B cell (primary cell): ENCODE measurements around the gene NATD1. TPM values are rescaled to one million over a fixed set of nuclear protein-coding genes. Genes with fewer than 3 reads are reported as not detected.

Source experiments
- ATAC-seq: fragments of 200-7000 bp; cut with Tn5 transposase; one replicate; pipeline ENCODE4 v1.10.0; 2021; ENCODE audit warnings: low read depth, mild to moderate bottlenecking, moderate number of reproducible peaks, moderate library complexity
- CTCF ChIA-PET: fragments of 350-600 bp; sonication (Branson Sonifier 250); formaldehyde crosslinking; loops from one replicate; lab custom pipeline; 2021; ENCODE audit warnings: antibody characterized with exemption, inconsistent platforms; lab: Charles Lee
- POLR2A ChIA-PET: fragments of 350-600 bp; sonication (Branson Sonifier 250); formaldehyde crosslinking; loops from one replicate; lab custom pipeline; 2021; ENCODE audit warnings: antibody characterized with exemption; lab: Charles Lee
- DNase-seq: peaks from one replicate; pipeline ENCODE4 v3.0.0; 2013
- H2AFZ ChIP-seq: 2 replicates; pipeline ENCODE4 v1.6.1; 2012; ENCODE audit warnings: mild to moderate bottlenecking, low read depth, low read length; ENCODE audit not compliant: insufficient read depth, poor library complexity, severe bottlenecking
- H3K27ac ChIP-seq, 2 donors: 1 replicate in 1 of 2; 2 replicates in 1 of 2; pipeline ENCODE4 v1.5.1; 2012 to 2013; ENCODE audit warnings: low read length in 2 of 2, mild to moderate bottlenecking in 2 of 2, moderate library complexity in 1 of 2
- H3K27me3 ChIP-seq, 4 experiments: fragments of 200-600 bp in 1 of 4; sonication (generic) in 1 of 4; replicated peaks in 1 of 4; 1 replicate in 2 of 4; 2 replicates in 2 of 4; pipeline versions ENCODE4 v1.6.1 to v1.7.0; 2013 to 2016; ENCODE audit warnings: low read length in 3 of 4, mild to moderate bottlenecking in 2 of 4, mixed read lengths in 1 of 4, moderate library complexity in 1 of 4; ENCODE audit not compliant: insufficient read depth in 4 of 4, control insufficient read depth in 3 of 4; ENCODE audit errors: control extremely low read depth in 1 of 4
- H3K36me3 ChIP-seq, 2 experiments: replicated peaks in 1 of 2; 1 replicate in 1 of 2; 2 replicates in 1 of 2; pipeline versions ENCODE4 v1.6.1 to v1.7.1; 2013; ENCODE audit warnings: low read length in 1 of 2; ENCODE audit not compliant: insufficient read depth in 2 of 2, control insufficient read depth in 1 of 2; ENCODE audit errors: control extremely low read depth in 1 of 2, extremely low read depth in 1 of 2
- H3K4me1 ChIP-seq, 2 donors: fragments of 200-600 bp in 1 of 2; sonication (generic) in 1 of 2; 1 replicate in 1 of 2; 2 replicates in 1 of 2; pipeline versions ENCODE4 v1.5.1 to v1.6.1; 2013 to 2017; ENCODE audit warnings: low read length in 2 of 2; ENCODE audit not compliant: control insufficient read depth in 2 of 2, insufficient read depth in 2 of 2
- H3K4me2 ChIP-seq: replicated peaks from 2 replicates; pipeline ENCODE3; 2012; ENCODE audit warnings: mild to moderate bottlenecking, low read depth, low read length; ENCODE audit not compliant: poor library complexity, severe bottlenecking
- H3K4me3 ChIP-seq, 5 experiments: fragments of 200-600 bp in 1 of 5; sonication (generic) in 1 of 5; 1 replicate in 3 of 5; 2 replicates in 2 of 5; pipeline versions ENCODE4 v1.5.1 to v1.7.0; 2011 to 2016; ENCODE audit warnings: low read length in 4 of 5, mild to moderate bottlenecking in 4 of 5, low read depth in 2 of 5, control low read depth in 1 of 5, moderate library complexity in 1 of 5; ENCODE audit not compliant: insufficient read depth in 1 of 5; ENCODE audit errors: control extremely low read depth in 1 of 5, extremely low read depth in 1 of 5
- H3K79me2 ChIP-seq: fragments of 200-600 bp; sonication (generic); one replicate; pipeline ENCODE4 v1.6.0; 2016; ENCODE audit warnings: low read length; ENCODE audit not compliant: control insufficient read depth, insufficient read depth
- H3K9ac ChIP-seq: fragments of 200-600 bp; sonication (generic); 2 replicates; pipeline ENCODE4 v1.6.1; 2017; ENCODE audit warnings: mild to moderate bottlenecking, low read length, moderate library complexity
- H3K9me3 ChIP-seq, 3 donors: one replicate each; pipeline versions ENCODE4 v1.6.1 to v1.7.1; 2013; ENCODE audit warnings: low read length in 2 of 3; ENCODE audit not compliant: control insufficient read depth in 2 of 3, insufficient read depth in 1 of 3; ENCODE audit errors: control extremely low read depth in 1 of 3
- H4K20me1 ChIP-seq: 2 replicates; pipeline ENCODE4 v1.6.0; 2012; ENCODE audit warnings: mild to moderate bottlenecking, low read length; ENCODE audit not compliant: insufficient read depth, control insufficient read depth, poor library complexity, severe bottlenecking
- H3K27ac Mint-ChIP-seq: one replicate; pipeline ENCODE4 v1.8.0; 2021; ENCODE audit warnings: mixed read lengths
- H3K27me3 Mint-ChIP-seq: one replicate; pipeline ENCODE4 v1.8.0; 2021; ENCODE audit warnings: mixed read lengths
- H3K4me1 Mint-ChIP-seq: one replicate; pipeline ENCODE4 v1.8.0; 2021; ENCODE audit warnings: mixed read lengths
- H3K4me3 Mint-ChIP-seq: one replicate; pipeline ENCODE4 v1.8.0; 2021; ENCODE audit warnings: mixed read lengths
- H3K9me3 Mint-ChIP-seq: one replicate; pipeline ENCODE4 v1.8.0; 2022; ENCODE audit warnings: mixed read lengths; ENCODE audit not compliant: insufficient read depth
- CTCF ChIP-seq: fragments of 200-600 bp; IDR thresholded peaks from one replicate; pipeline ENCODE4 v1.8.0; 2022; ENCODE audit warnings: antibody characterized with exemption, mild to moderate bottlenecking
- EZH2 ChIP-seq: IDR thresholded peaks from 2 replicates; pipeline ENCODE4 v1.6.1; 2012; ENCODE audit warnings: borderline replicate concordance, low read depth, mild to moderate bottlenecking, moderate library complexity, low read length; ENCODE audit not compliant: insufficient read depth, poor library complexity, severe bottlenecking
- WGBS: methylation state at CpG from one replicate; pipeline ENCODE4 v1.1.5; 2013; ENCODE audit warnings: missing lambda C conversion rate; ENCODE audit not compliant: insufficient coverage; 5-methylcytosine and 5-hydroxymethylcytosine counted together
- intact Hi-C: fragments of 100-400 bp; cut with micrococcal nuclease; formaldehyde crosslinking; loops from one replicate; pipeline ENCODE4 v1.10.0; 2022
- polyA plus RNA-seq: library from polyadenylated mRNA; depleted of rRNA; stranded (reverse); fragments of >200 nt; gene quantifications from 2 replicates; pipeline ENCODE4 v1.2.3, GENCODE V29; 2012
- total RNA-seq, 2 donors: library from RNA; stranded (reverse); fragments of 120-200 nt in 1 of 2; gene quantifications; 1 replicate in 1 of 2; 2 replicates in 1 of 2; pipeline versions ENCODE4 v1.2.3 to v1.2.4, GENCODE V29; 2013 to 2022

The NATD1 gene
- total and polyA plus RNA-seq, 2 donors (not counting 1 experiment from before 2014, with no cell fraction given), result 2.0 to 6.7 TPM

- H3K27me3 Mint-ChIP-seq, result no peaks in the 10 kb centered on the region
- H3K27ac Mint-ChIP-seq, result no peak overlapping the region
- H4K20me1 ChIP-seq, result peaks cover 64% of the 10 kb centered on the region
- no peak overlapping the region for H3K4me3 Mint-ChIP-seq
- no peak overlapping the region for H3K27ac ChIP-seq
- no peaks in the 10 kb centered on the region for H3K9me3 ChIP-seq
- H3K27me3 ChIP-seq, result no peaks in the 10 kb centered on the region
- H3K9ac ChIP-seq, result no peak overlapping the region
- no peak for TF ChIP-seq EZH2
- no peak for TF ChIP-seq CTCF
- WGBS, result 96% methylated on average over 20 of the region's 20 CpGs
- H3K79me2 ChIP-seq, result peaks cover 42% of the 10 kb centered on the region
- POLR2A ChIA-PET, result no interaction called here
- CTCF ChIA-PET, result no interaction called here
- DNase-seq (no peak), ATAC-seq (no peak)
- no peaks in the 10 kb centered on the region for H3K9me3 Mint-ChIP-seq
- H3K4me1 Mint-ChIP-seq, result peaks cover 28% of the 10 kb centered on the region
- H3K4me2 ChIP-seq, result no peak overlapping the region
- H3K4me1 ChIP-seq, result peaks cover 6 to 15% of the 10 kb centered on the region in 2 donors
- no peak overlapping the region for H2AFZ ChIP-seq
- no peak overlapping the region for H3K4me3 ChIP-seq
- peaks cover 1 to 16% of the 10 kb centered on the region in 2 experiments for H3K36me3 ChIP-seq
- intact Hi-C loops, result no loop called here
These were observed 54.8 kb downstream of the NATD1 start for GRCh38 chr17:21198411-21198810.

GRCh38 chr17:21196126-21196525, 57.1 kb downstream of the NATD1 start:
- DNase-seq, result no peak
- Mint-ChIP-seq H3K27ac (no peak overlapping the region), H3K9me3 (no peaks in the 10 kb centered on the region), H3K27me3 (no peaks in the 10 kb centered on the region), H3K4me1 (peaks cover 23% of the 10 kb centered on the region), H3K4me3 (no peak overlapping the region)
- Histone ChIP-seq H4K20me1 (peaks cover 41% of the 10 kb centered on the region), H3K4me2 (no peak overlapping the region), H3K79me2 (peaks cover 20% of the 10 kb centered on the region), H3K27ac (no peak overlapping the region), H3K36me3 (peaks cover 1 to 17% of the 10 kb centered on the region in 2 experiments), H3K27me3 (no peaks in the 10 kb centered on the region), H3K4me3 (no peak overlapping the region), H2AFZ (no peak overlapping the region), H3K9me3 (no peaks in the 10 kb centered on the region), H3K9ac (no peak overlapping the region), H3K4me1 (peaks cover 6 to 15% of the 10 kb centered on the region in 2 donors)
- WGBS, result 82% methylated on average over 2 of the region's 5 CpGs
- POLR2A ChIA-PET, result no interaction called here
- CTCF ChIA-PET, result interaction anchor here (1.8 kb wide), 1 partner anchor 77 kb away, joined by 4 read pairs; no protein-coding TSS in a partner anchor
- no peak for TF ChIP-seq EZH2
- intact Hi-C loops, result no loop called here
- ATAC-seq, result no peak
